HG02798 (cell line): Measurements from ENCODE around the gene LCP2.

ENCODE experiments used
- ATAC-seq: cut with Tn5 transposase; IDR thresholded peaks from one replicate; pipeline ENCODE4 v1.9.1; 2021; ENCODE audit warnings: mild to moderate bottlenecking; ENCODE audit not compliant: unreplicated experiment, poor library complexity

Gene LCP2

GRCh38 chr5:170278611-170279458 is 18.7 kb downstream of the LCP2 start:
- ATAC-seq = peak; percentile 85

- no peak for ATAC-seq
Measured at GRCh38 chr5:170277867-170278281, 19.7 kb downstream of the LCP2 start.

DNA sequence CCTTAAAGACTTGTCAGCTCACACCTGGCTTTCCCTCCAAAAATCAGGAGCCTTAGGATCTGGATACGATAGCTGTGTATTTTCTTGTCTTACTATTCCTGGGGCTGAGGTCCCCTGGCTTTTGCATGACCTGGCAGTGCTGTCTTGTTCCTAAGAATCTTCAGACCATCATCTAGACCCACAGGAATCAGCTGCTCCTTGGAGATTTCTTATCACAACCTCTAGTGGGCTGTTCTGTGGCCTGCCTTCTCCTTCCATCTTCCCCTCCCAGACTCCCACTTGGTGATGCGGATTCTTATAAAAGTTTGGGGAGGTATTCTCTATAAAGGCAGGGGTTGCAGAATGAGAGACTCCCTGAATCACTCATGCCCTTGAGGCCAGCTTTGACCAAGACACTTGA is 21.4 kb downstream of the LCP2 start:
- no peak for ATAC-seq

- ATAC-seq = no peak
Measured at GRCh38 chr5:170275376-170275994, 22.1 kb downstream of the LCP2 start.

DNA sequence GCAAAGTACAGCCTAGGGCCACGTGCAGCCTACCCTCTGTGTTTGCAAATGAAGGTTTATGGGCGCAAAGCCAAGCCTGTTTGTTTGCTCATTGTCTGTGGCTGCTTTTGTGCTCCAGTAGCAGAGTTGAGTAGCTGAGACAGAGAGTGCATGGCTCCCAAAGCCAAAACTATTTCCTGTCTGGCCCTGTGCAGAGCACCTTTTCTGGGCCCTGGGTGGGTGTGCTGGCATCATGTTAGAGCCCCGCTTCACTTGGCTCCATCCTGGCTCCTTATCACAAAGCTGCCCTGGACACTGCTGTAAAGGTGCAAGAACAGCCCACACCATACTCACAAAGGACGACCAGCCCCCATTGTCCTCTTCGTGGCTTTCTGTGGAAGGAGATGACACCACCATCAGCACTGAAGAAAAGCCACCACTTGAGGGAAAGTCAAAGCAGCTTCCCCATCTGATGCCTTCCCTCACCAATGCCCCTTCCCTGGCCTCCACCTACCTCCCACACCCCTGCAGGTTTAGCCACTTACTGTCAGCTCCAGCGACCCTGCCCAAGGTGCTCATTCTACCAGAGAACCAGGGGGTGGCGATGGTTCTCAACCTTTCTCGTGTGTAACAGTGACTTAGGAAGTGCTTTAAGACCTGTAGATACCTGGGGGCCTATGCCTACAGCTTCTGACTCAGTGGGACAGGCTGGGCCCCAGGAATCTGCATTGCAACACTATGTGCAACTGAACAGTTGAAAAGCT is 23.4 kb downstream of the LCP2 start:
- ATAC-seq = no peak

- ATAC-seq = no peak
Measured at GRCh38 chr5:170270293-170271069, 27.1 kb downstream of the LCP2 start.

DNA sequence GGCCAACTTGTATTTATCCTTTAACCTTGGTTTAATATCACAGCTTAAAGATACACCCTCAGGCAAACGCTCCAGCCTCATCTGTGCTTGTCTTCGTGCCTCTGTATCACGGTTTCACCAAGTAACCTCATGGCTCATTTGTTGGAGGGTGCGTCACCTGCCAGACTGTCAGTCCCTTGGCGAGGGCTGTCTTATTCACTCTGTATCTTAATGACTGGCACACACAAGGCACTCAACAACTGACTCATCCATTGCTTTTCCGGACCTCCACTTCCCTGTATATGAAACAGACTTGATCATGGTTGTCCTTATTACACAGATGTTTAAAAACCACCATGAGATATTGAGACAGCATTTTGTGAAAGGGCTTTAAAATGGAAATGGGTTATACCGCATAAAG is 28.0 kb downstream of the LCP2 start:
- ATAC-seq = no peak

DNA sequence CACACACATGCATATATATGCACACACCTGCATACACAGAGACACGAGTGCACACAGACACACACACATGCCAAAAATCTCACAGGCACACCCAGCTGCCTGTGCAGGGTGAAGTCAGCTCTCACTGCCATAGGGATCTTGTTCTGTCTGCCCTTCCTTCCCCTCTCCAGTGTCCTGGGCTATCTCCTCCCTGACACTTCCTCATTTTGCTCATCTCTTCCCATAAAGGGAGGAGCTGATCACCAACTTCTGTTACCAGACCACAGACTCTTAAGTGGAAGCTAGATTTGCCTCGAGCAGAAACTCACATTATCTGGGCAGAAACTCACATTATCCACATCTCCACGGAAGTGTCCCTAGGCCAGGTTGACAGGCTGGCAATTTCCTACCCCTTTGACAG is 28.7 kb downstream of the LCP2 start:
- no peak for ATAC-seq

- ATAC-seq = no peak
Measured at GRCh38 chr5:170268153-170268689, 29.4 kb downstream of the LCP2 start.

GRCh38 chr5:170267431-170268152 is 30.0 kb downstream of the LCP2 start:
- ATAC-seq = peak; percentile 81

- no peak for ATAC-seq
Measured at GRCh38 chr5:170266570-170267381, 30.8 kb downstream of the LCP2 start.

DNA sequence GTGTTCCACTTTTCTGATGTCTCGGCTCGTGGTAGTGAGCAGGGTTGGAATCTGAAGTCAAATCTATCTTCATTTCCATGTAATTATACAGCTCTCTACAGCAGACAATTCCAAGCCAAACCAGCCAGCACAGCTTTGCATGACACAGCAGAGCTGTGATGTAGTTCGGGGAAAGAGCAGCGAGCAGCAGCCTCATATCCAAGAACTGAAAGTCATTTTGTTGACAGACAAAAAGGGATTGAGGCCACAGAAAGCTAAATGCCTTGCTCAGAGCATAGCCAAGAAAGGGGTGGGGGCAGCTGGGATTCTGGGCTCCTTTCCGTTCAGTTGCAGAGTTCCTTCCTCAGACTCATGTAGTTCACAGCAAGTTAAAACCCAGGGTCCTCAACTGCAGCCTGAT is 32.1 kb downstream of the LCP2 start:
- ATAC-seq = no peak

DNA sequence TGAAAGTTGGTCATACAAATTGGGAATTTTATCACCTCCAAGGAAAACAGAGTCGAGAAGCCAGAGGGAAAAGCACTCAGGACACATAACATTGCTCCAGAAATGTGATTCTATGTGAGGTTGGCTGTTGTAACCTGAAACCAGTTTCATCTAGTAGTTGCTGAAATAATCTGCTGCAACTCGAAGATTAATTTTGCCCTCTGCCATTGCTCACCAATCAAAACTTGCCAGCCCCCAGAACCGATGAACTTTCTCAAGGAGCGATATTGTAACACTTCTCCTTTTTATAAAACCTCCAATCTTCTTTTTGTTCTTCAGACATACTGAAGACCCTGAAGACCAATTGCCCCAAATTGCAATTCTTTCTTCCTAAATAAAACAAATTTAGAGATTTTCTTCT is 33.7 kb downstream of the LCP2 start:
- ATAC-seq = no peak

- ATAC-seq = no peak
Measured at GRCh38 chr5:170262061-170263045, 35.2 kb downstream of the LCP2 start.

DNA sequence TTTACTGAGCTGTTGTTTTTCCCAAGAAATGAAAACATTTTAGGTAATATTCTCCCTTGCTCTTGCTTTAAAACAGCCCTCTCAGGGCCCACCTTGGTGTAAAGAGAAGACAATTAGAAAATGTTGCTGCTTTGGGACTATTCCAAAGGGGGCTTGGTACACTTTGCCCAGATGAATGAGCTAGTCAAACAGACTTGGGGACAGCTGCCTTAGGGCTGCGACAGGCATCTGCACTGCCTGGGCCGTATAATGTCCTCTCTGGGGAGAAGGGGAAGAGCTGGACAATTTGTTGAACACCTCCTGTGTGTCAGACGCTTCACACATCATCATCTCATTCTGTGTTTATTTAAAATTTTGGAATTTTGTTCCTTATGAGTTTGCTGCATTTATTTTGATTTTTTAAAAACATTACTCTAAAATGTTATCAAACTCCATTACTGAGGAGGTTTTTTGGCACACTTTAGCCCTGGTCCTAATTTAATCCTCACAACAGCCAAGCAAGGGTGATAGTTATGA is 36.0 kb downstream of the LCP2 start:
- ATAC-seq = no peak

- no peak for ATAC-seq
Measured at GRCh38 chr5:170257370-170257769, 40.2 kb downstream of the LCP2 start.

DNA sequence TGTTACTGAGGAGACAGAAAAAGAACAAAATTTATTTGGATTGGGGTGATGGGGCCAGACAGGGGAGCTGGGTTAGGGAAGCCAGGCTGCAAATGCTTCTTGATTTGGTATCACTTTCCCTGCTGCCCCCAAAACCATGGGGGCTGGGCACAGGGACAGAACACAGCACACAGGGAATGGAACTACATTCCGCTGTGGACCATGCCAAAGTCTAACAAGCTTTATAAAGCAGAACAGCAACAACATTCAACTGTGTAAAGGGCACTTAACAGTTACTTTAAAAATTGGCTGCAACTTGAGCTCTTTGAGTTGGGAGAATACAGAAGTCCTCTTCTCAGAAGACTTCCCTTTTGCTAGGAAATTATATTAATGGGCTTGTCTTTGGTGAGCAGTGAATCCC is 41.0 kb downstream of the LCP2 start:
- ATAC-seq = no peak
